Heart left ventricle (tissue), 13 donors: ENCODE data around the gene FBXO36.

ENCODE experiments used
- POLR2A ChIP-seq, 2 donors: fragments of 450-650 bp; IDR thresholded peaks; one replicate each; pipeline ENCODE4 v1.6.1; 2017; ENCODE audit warnings: antibody characterized with exemption in 2 of 2, mild to moderate bottlenecking in 2 of 2, moderate library complexity in 2 of 2
- TF ChIP-seq, protein P1 (sequence below), 12 donors: fragments of 200-600 bp; sonication (generic) in 4 of 12; IDR thresholded peaks; one replicate each; pipeline versions ENCODE4 v1.5.0 to v1.8.0; 2018 to 2022; ENCODE audit warnings: antibody characterized with exemption in 12 of 12, mild to moderate bottlenecking in 5 of 12
- donor health status: ischemic (EF 13 %, LVEDD 7.1; RV severe dilation, severe dysfunction).
- donor health status: DM: no; HTN: yes; CAD: no.
- donor health status: DM: no; HTN: no; CAD: no.
- donor health status: ischemic (EF 25% LVEDD 6.9; RV normal size, moderate dysfunction).
- donor health status: ischemic (EF 25% LVEDD 5.7; RV mildly dilated, moderate dysfunction).
- donor health status: ischemic (EF 35%, LVEDD 5.7; RV mildly dilated, moderate dysfunction).
- donor health status: nonischemic (EF 11% LVEDD 7.7; RV severe dilation, severe dysfunction).
- donor health status: DM: yes; HTN: yes; CAD: no.
- donor health status: PGD.
- donor health status: ischemic (EF 29% LVEDD 5.4; RV normal size, mild dysfunction).
- donor health status: nonischemic (EF 23%, LVEDD 6.1; RV moderate dilation, normal function).

DNA sequence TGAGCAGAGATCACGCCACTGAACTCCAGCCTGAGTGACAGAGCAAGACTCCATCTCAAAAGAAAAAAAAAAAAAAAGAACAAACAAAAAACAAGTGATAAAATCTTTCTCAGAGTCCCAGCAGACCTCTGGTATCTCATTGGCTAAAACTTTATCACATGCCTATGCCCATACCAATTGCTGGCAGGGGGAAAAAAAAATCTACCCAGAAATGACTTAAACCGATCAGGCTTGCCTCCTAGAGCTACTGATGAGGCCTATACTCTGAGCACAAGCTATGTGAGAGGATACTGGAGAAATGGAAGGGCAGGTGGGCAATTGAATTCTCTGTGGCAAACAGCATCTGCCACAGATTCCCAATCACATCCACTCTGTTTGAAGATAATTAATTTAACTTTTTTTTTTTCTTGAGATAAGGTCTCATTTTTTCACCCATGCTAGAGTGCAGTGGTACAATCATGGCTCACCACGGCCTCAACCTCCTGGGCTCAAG is 49.0 kb downstream of the FBXO36 start:
- no peak for TF ChIP-seq POLR2A (IDR thresholded peaks at IDR 0.05)
- TF ChIP-seq, protein P1, sequence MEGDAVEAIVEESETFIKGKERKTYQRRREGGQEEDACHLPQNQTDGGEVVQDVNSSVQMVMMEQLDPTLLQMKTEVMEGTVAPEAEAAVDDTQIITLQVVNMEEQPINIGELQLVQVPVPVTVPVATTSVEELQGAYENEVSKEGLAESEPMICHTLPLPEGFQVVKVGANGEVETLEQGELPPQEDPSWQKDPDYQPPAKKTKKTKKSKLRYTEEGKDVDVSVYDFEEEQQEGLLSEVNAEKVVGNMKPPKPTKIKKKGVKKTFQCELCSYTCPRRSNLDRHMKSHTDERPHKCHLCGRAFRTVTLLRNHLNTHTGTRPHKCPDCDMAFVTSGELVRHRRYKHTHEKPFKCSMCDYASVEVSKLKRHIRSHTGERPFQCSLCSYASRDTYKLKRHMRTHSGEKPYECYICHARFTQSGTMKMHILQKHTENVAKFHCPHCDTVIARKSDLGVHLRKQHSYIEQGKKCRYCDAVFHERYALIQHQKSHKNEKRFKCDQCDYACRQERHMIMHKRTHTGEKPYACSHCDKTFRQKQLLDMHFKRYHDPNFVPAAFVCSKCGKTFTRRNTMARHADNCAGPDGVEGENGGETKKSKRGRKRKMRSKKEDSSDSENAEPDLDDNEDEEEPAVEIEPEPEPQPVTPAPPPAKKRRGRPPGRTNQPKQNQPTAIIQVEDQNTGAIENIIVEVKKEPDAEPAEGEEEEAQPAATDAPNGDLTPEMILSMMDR (IDR thresholded peaks at IDR 0.05) = no peak
